Measurements from ENCODE around the gene ADARB2.

Gene ADARB2

DNA sequence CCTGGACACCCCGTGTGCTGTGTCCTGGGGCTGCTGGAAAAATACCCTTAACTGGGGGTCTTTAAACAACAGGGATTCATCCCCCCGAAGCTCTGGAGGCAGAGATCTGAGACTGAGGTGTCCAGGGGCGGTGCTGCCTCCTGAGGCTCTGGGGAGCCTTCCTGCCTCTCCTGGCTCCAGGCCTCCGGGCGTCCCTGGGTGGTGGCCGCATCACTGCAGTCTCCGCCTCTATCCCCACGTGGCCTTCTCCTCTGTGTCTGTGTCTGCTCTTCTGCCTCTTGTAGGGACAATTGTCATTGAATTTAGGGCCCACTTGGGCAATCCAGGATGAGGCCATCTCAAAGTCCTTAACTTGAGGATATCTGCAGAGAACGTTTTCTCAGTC, 464.6 kb downstream of the ADARB2 start:
- Histone ChIP-seq H3K36me3 (ENCODE audit: low read depth) (no peaks in the 10 kb centered on the region), H3K27me3 (ENCODE audit: insufficient read depth, poor library complexity, severe bottlenecking) (no peaks in the 10 kb centered on the region), H3K9me3 (ENCODE audit: severe bottlenecking) (no peaks in the 10 kb centered on the region), H3K4me1 (ENCODE audit: insufficient read depth, poor library complexity, severe bottlenecking) (no peaks in the 10 kb centered on the region), H3K4me3 (ENCODE audit: severe bottlenecking) (no peak overlapping the region), H3K27ac (ENCODE audit: poor library complexity, severe bottlenecking) (no peak overlapping the region)
- TF ChIP-seq, protein P1, sequence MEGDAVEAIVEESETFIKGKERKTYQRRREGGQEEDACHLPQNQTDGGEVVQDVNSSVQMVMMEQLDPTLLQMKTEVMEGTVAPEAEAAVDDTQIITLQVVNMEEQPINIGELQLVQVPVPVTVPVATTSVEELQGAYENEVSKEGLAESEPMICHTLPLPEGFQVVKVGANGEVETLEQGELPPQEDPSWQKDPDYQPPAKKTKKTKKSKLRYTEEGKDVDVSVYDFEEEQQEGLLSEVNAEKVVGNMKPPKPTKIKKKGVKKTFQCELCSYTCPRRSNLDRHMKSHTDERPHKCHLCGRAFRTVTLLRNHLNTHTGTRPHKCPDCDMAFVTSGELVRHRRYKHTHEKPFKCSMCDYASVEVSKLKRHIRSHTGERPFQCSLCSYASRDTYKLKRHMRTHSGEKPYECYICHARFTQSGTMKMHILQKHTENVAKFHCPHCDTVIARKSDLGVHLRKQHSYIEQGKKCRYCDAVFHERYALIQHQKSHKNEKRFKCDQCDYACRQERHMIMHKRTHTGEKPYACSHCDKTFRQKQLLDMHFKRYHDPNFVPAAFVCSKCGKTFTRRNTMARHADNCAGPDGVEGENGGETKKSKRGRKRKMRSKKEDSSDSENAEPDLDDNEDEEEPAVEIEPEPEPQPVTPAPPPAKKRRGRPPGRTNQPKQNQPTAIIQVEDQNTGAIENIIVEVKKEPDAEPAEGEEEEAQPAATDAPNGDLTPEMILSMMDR (IDR thresholded peaks at IDR 0.05; ENCODE audit: poor library complexity, severe bottlenecking), result no peak
- no peak for ATAC-seq (ENCODE audit: low read depth)
- no peak for DNase-seq (ENCODE audit: low spot score)

DNA sequence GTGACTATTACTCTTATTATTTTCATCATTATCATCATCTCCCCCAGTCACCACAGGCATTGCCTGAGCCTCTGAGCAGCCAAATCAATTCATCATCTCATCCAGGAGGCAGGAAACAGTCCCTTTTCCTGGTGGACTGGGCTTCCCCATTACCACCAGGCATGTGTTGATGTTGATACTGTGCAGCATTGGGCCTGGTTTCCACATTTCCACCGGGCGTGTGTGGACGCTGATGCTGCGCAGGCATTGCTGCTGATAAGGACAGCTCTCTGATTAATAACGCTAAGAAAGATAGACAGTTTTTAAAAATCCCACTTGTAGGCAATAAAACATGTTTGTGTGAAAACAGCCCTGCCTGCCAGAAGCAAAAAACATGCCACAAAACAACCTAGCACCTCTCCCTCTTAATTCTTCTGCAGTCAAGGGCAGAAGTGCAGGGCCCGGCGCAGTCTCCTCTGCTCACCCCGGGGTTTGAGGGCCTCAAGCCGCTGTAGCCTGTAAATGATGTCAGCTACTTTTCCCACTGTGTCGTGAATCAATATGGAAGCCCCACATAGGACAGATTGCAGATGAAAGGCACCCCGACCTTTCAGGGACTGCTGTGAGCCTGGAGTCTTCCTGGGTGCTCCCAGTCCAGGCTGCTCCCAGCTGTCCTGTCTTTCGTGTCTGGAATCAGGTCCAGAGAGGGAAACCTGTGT, 465.1 kb downstream of the ADARB2 start:
- TF ChIP-seq, protein P1 (IDR thresholded peaks at IDR 0.05; ENCODE audit: poor library complexity, severe bottlenecking), result no peak
- no peak overlapping the region for H3K27ac ChIP-seq (ENCODE audit: poor library complexity, severe bottlenecking)
- DNase-seq (ENCODE audit: low spot score), result no peak

GRCh38 chr10:1270906-1271305, 466.4 kb downstream of the ADARB2 start:
- no peaks in the 10 kb centered on the region for H3K9me3 ChIP-seq (ENCODE audit: severe bottlenecking)
- no peak overlapping the region for H3K4me3 ChIP-seq (ENCODE audit: severe bottlenecking)
- no peaks in the 10 kb centered on the region for H3K36me3 ChIP-seq (ENCODE audit: low read depth)
- no peaks in the 10 kb centered on the region for H3K27me3 ChIP-seq (ENCODE audit: insufficient read depth, poor library complexity, severe bottlenecking)
- ATAC-seq (ENCODE audit: low read depth) (no peak), DNase-seq (ENCODE audit: low spot score) (no peak)
- TF ChIP-seq, protein P1 (IDR thresholded peaks at IDR 0.05; ENCODE audit: poor library complexity, severe bottlenecking), result no peak
- no peaks in the 10 kb centered on the region for H3K4me1 ChIP-seq (ENCODE audit: insufficient read depth, poor library complexity, severe bottlenecking)
- no peak overlapping the region for H3K27ac ChIP-seq (ENCODE audit: poor library complexity, severe bottlenecking)

More for the DNA sequence above, 465.1 kb downstream of the ADARB2 start:
- Histone ChIP-seq H3K4me1 (ENCODE audit: insufficient read depth, poor library complexity, severe bottlenecking) (no peaks in the 10 kb centered on the region), H3K9me3 (ENCODE audit: severe bottlenecking) (no peaks in the 10 kb centered on the region), H3K4me3 (ENCODE audit: severe bottlenecking) (no peak overlapping the region), H3K36me3 (ENCODE audit: low read depth) (no peaks in the 10 kb centered on the region), H3K27me3 (ENCODE audit: insufficient read depth, poor library complexity, severe bottlenecking) (no peaks in the 10 kb centered on the region)
- no peak for ATAC-seq (ENCODE audit: low read depth)

DNA sequence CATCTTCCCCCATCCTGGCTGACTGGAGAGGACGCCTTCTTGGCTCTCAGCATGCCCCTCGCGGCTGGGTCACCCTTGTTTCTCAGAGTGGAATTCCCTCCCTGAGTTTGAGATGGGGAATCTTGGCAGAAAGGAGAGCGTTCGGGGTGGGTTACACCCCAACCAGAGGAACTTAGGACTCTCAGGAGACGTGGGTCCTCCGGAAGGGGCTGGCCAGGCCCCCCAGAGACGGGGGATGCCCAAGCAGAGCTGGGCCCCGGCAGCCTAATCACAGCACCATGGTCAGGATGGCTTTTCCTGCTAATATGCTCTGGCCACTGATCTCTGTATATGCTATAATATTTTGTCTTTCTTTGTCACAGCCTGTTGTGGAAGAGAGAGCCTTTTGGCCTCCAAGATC, 466.8 kb downstream of the ADARB2 start:
- no peaks in the 10 kb centered on the region for H3K27me3 ChIP-seq (ENCODE audit: insufficient read depth, poor library complexity, severe bottlenecking)
- H3K27ac ChIP-seq (ENCODE audit: poor library complexity, severe bottlenecking), result no peak overlapping the region
- H3K9me3 ChIP-seq (ENCODE audit: severe bottlenecking), result no peaks in the 10 kb centered on the region
- H3K4me1 ChIP-seq (ENCODE audit: insufficient read depth, poor library complexity, severe bottlenecking), result no peaks in the 10 kb centered on the region
- DNase-seq (ENCODE audit: low spot score) (no peak), ATAC-seq (ENCODE audit: low read depth) (no peak)
- TF ChIP-seq, protein P1 (IDR thresholded peaks at IDR 0.05; ENCODE audit: poor library complexity, severe bottlenecking), result no peak
- no peaks in the 10 kb centered on the region for H3K36me3 ChIP-seq (ENCODE audit: low read depth)
- H3K4me3 ChIP-seq (ENCODE audit: severe bottlenecking), result no peak overlapping the region

- no peaks in the 10 kb centered on the region for H3K4me1 ChIP-seq (ENCODE audit: insufficient read depth, poor library complexity, severe bottlenecking)
- H3K27ac ChIP-seq (ENCODE audit: poor library complexity, severe bottlenecking), result no peak overlapping the region
- no peaks in the 10 kb centered on the region for H3K36me3 ChIP-seq (ENCODE audit: low read depth)
- DNase-seq (ENCODE audit: low spot score), result no peak
- H3K27me3 ChIP-seq (ENCODE audit: insufficient read depth, poor library complexity, severe bottlenecking), result no peaks in the 10 kb centered on the region
- TF ChIP-seq, protein P1 (IDR thresholded peaks at IDR 0.05; ENCODE audit: poor library complexity, severe bottlenecking), result no peak
- no peaks in the 10 kb centered on the region for H3K9me3 ChIP-seq (ENCODE audit: severe bottlenecking)
- no peak overlapping the region for H3K4me3 ChIP-seq (ENCODE audit: severe bottlenecking)
- peak; percentile 41; the same call in 1 of the 3 replicates for ATAC-seq (ENCODE audit: low read depth)
These were observed 468.5 kb downstream of the ADARB2 start for GRCh38 chr10:1268831-1269230.

Measured in RWPE2 (cell line).